HCT116 (cell line): ENCODE measurements around the gene ADK. TPM values are rescaled to one million over a fixed set of nuclear protein-coding genes. Genes with fewer than 3 reads are reported as not detected.

Source experiments
- ATAC-seq: fragments of 200-7000 bp; cut with Tn5 transposase; 2 replicates; pipeline ENCODE4 v1.9.1; 2020; ENCODE audit warnings: mild to moderate bottlenecking, moderate library complexity
- BruUV-seq: library from RNA; stranded (reverse); fragments of 400-500 nt; replicated peaks from 2 replicates; lab custom pipeline; 2021; lab: Mats Ljungman, UMichigan
- CTCF ChIA-PET: fragments of 300-600 bp; sonication (Branson Sonifier 250); formaldehyde crosslinking; loops from one replicate; lab custom pipeline; 2021; ENCODE audit warnings: antibody characterized with exemption; lab: Charles Lee
- POLR2A ChIA-PET: fragments of 300-600, 350-600 bp; sonication (Branson Sonifier 250); formaldehyde crosslinking; loops from one replicate; lab custom pipeline; 2021; ENCODE audit warnings: antibody characterized with exemption; lab: Charles Lee
- RAD21 ChIA-PET, 2 experiments: fragments of 300-600 bp; sonication (Branson Sonifier 250); formaldehyde crosslinking; loops; one replicate each; lab custom pipeline; 2023; ENCODE audit warnings: low total read pairs in 2 of 2; ENCODE audit not compliant: uncharacterized antibody in 2 of 2, unreplicated experiment in 2 of 2, low non-redundant PET in 1 of 2; lab: Charles Lee
- DNase-seq: peaks from one replicate; pipeline ENCODE4 v3.0.0-alpha.2; 2010; ENCODE audit warnings: low read depth, low spot score
- H2AFZ ChIP-seq: fragments of 200-600 bp; shearing (Covaris generic), sonication (generic); 2 replicates; pipeline ENCODE4 v1.6.1; 2017; ENCODE audit warnings: low read depth, mixed run types, mixed read lengths, antibody characterized with exemption, low read length; ENCODE audit not compliant: poor library complexity, severe bottlenecking
- H3K27ac ChIP-seq: 2 replicates; pipeline ENCODE4 v1.5.1; 2012; ENCODE audit warnings: low read depth, low read length
- H3K27me3 ChIP-seq: fragments of 200-600 bp; sonication (generic); 2 replicates; pipeline ENCODE4 v1.6.1; 2016; ENCODE audit warnings: mixed run types, low read length, mixed read lengths; ENCODE audit not compliant: insufficient read depth
- H3K36me3 ChIP-seq, 2 experiments: fragments of 200-500 bp in 1 of 2; fragments of 200-600 bp in 1 of 2; sonication (Bioruptor generic) in 1 of 2; sonication (generic) in 1 of 2; 2 replicates each; pipeline versions ENCODE4 v1.5.1 to v1.6.1; 2014 to 2016; ENCODE audit warnings: low read length in 2 of 2, inconsistent platforms in 1 of 2, mixed read lengths in 1 of 2, mixed run types in 1 of 2; ENCODE audit not compliant: insufficient read depth in 2 of 2, control insufficient read depth in 1 of 2
- H3K4me1 ChIP-seq, 2 experiments: fragments of 200-600 bp in 1 of 2; sonication (generic) in 1 of 2; 2 replicates each; pipeline versions ENCODE4 v1.5.1 to v1.6.1; 2012 to 2017; ENCODE audit warnings: low read length in 2 of 2, inconsistent platforms in 1 of 2, mild to moderate bottlenecking in 1 of 2, mixed read lengths in 1 of 2, mixed run types in 1 of 2, moderate library complexity in 1 of 2; ENCODE audit not compliant: insufficient read depth in 2 of 2, control insufficient read depth in 1 of 2
- H3K4me2 ChIP-seq: fragments of 200-600 bp; sonication (generic); 2 replicates; pipeline ENCODE4 v1.6.1; 2017; ENCODE audit warnings: mixed run types, low read length, mixed read lengths
- H3K4me3 ChIP-seq, 2 experiments: fragments of 200-600 bp in 1 of 2; sonication (generic) in 1 of 2; replicated peaks in 1 of 2; 2 replicates each; pipeline ENCODE4 v1.5.1; 2011 to 2016; ENCODE audit warnings: low read length in 2 of 2, control low read depth in 1 of 2, low read depth in 1 of 2, mild to moderate bottlenecking in 1 of 2, mixed read lengths in 1 of 2, mixed run types in 1 of 2
- H3K79me2 ChIP-seq: fragments of 200-600 bp; sonication (generic); 2 replicates; pipeline ENCODE4 v1.6.1; 2017; ENCODE audit warnings: mild to moderate bottlenecking, mixed run types, low read length, moderate library complexity, mixed read lengths; ENCODE audit not compliant: insufficient read depth
- H3K9ac ChIP-seq: fragments of 200-600 bp; sonication (generic); 2 replicates; pipeline ENCODE4 v1.6.1; 2016; ENCODE audit warnings: low read length, mixed read lengths
- H3K9me2 ChIP-seq: fragments of 200-600 bp; sonication (generic), shearing (Covaris generic); 2 replicates; pipeline ENCODE4 v1.6.1; 2017; ENCODE audit warnings: mixed run types, mild to moderate bottlenecking, moderate library complexity; ENCODE audit not compliant: insufficient read depth
- H3K9me3 ChIP-seq, 2 experiments: fragments of 200-500 bp in 1 of 2; fragments of 200-600 bp in 1 of 2; sonication (Bioruptor generic) in 1 of 2; sonication (generic) in 1 of 2; 2 replicates each; pipeline ENCODE4 v1.6.1; 2014 to 2017; ENCODE audit warnings: low read length in 2 of 2, mixed read lengths in 2 of 2, inconsistent platforms in 1 of 2, low read depth in 1 of 2, mild to moderate bottlenecking in 1 of 2, mixed run types in 1 of 2, moderate library complexity in 1 of 2; ENCODE audit not compliant: control insufficient read depth in 1 of 2, insufficient read depth in 1 of 2
- H4K20me1 ChIP-seq: fragments of 200-600 bp; sonication (generic), shearing (Covaris generic); 2 replicates; pipeline ENCODE4 v1.6.1; 2017; ENCODE audit warnings: mixed run types, mild to moderate bottlenecking, moderate library complexity; ENCODE audit not compliant: insufficient read depth
- CBX3 ChIP-seq: IDR thresholded peaks from 2 replicates; pipeline ENCODE4 v1.6.1; 2012; ENCODE audit warnings: low read depth
- CEBPB ChIP-seq: IDR thresholded peaks from 2 replicates; pipeline ENCODE4 v1.6.1; 2012; ENCODE audit warnings: low read depth
- EGR1 ChIP-seq: IDR thresholded peaks from 2 replicates; pipeline ENCODE4 v1.6.1; 2012; ENCODE audit warnings: low read depth
- ELF1 ChIP-seq: IDR thresholded peaks from 2 replicates; pipeline ENCODE4 v1.6.1; 2012; ENCODE audit warnings: low read depth, borderline replicate concordance
- EZH2phosphoT487 ChIP-seq: fragments of 200-600 bp; IDR thresholded peaks from 2 replicates; pipeline ENCODE4 v1.6.1; 2018; ENCODE audit warnings: antibody characterized with exemption, borderline replicate concordance
- FOSL1 ChIP-seq: IDR thresholded peaks from 2 replicates; pipeline ENCODE4 v1.6.1; 2012; ENCODE audit warnings: low read depth
- JUND ChIP-seq: IDR thresholded peaks from 2 replicates; pipeline ENCODE4 v1.6.1; 2012
- POLR2A ChIP-seq: IDR thresholded peaks from 2 replicates; pipeline ENCODE4 v1.7.0; 2011; ENCODE audit warnings: borderline replicate concordance; ENCODE audit not compliant: insufficient read depth, insufficient read length; ENCODE audit errors: extremely low read depth
- POLR2AphosphoS5 ChIP-seq: IDR thresholded peaks from 2 replicates; pipeline ENCODE4 v1.6.1; 2011; ENCODE audit warnings: mild to moderate bottlenecking, low read depth, low read length, moderate library complexity
- RAD21 ChIP-seq: IDR thresholded peaks from 2 replicates; pipeline ENCODE4 v1.6.1; 2012; ENCODE audit warnings: low read depth, mild to moderate bottlenecking
- SIN3A ChIP-seq: IDR thresholded peaks from 2 replicates; pipeline ENCODE4 v1.6.1; 2012; ENCODE audit warnings: low read depth
- SP1 ChIP-seq: IDR thresholded peaks from 2 replicates; pipeline ENCODE4 v1.6.1; 2012; ENCODE audit warnings: low read depth
- TCF7L2 ChIP-seq: IDR thresholded peaks from 2 replicates; pipeline ENCODE4 v1.7.0; 2011; ENCODE audit warnings: borderline replicate concordance, inconsistent platforms; ENCODE audit not compliant: insufficient read depth, insufficient read length; ENCODE audit errors: extremely low read depth
- ZFX ChIP-seq: fragments of 450-650 bp; IDR thresholded peaks from 2 replicates; pipeline ENCODE4 v1.6.1; 2017
- ZNF274 ChIP-seq: fragments of 200-500 bp; sonication (Bioruptor generic); IDR thresholded peaks from 2 replicates; pipeline ENCODE4 v1.6.1; 2014; ENCODE audit warnings: mild to moderate bottlenecking, low read depth, low read length, inconsistent platforms
- intact Hi-C: fragments of 100-400 bp; cut with micrococcal nuclease; formaldehyde crosslinking; loops from 2 replicates; pipeline ENCODE4 v1.10.0; 2022
- total RNA-seq: library from RNA; stranded (reverse); gene quantifications from one replicate; pipeline ENCODE4 v1.2.1, GENCODE V29; 2021; ENCODE audit not compliant: unreplicated experiment
- TF ChIP-seq, protein P1 (sequence below): IDR thresholded peaks from 2 replicates; pipeline ENCODE4 v1.6.1; 2012
- TF ChIP-seq, protein P2 (sequence below): IDR thresholded peaks from 2 replicates; pipeline ENCODE4 v1.6.1; 2011; ENCODE audit warnings: mild to moderate bottlenecking, low read length, moderate library complexity; ENCODE audit not compliant: insufficient replicate concordance; ENCODE audit errors: extremely low read depth
- TF ChIP-seq, protein P3 (sequence below), 3 experiments: fragments of 200-600 bp in 1 of 3; sonication (generic) in 1 of 3; IDR thresholded peaks in 2 of 3; conservative IDR thresholded peaks in 1 of 3; 2 replicates each; pipeline ENCODE4 v1.5.1; 2012 to 2017; ENCODE audit warnings: low read depth in 2 of 3, low read length in 2 of 3, antibody characterized with exemption in 1 of 3, borderline replicate concordance in 1 of 3, control low read depth in 1 of 3, mild to moderate bottlenecking in 1 of 3, mixed read lengths in 1 of 3, mixed run types in 1 of 3, moderate library complexity in 1 of 3; ENCODE audit not compliant: insufficient read depth in 1 of 3
- TF ChIP-seq, protein P4 (sequence below): IDR thresholded peaks from 2 replicates; pipeline ENCODE4 v1.6.1; 2012; ENCODE audit warnings: low read depth

Gene ADK
- total RNA-seq, 1 experiment from 2014 or later, result 55.0 TPM

DNA sequence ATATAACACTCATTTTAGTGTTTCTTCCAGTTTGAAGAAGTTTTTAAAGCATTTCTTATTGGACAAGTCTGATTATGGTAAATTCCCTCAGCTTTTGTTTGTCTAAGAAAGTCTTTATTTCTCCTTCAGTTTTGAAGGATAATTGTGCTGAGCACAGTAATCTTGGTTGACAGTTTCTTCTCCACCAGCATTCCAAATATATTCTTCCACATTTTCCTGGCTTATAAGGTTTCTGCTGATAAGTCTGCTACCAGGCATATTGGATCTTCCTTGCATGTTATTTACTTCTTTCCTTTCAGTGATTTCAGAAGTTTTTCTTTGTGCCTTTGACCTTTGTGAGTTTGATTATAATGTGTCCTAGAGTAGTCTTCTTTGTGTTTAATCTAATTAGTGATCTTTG is 210.7 kb downstream of the ADK start:
- no peak overlapping the region for H3K27ac ChIP-seq
- CTCF ChIA-PET, result no interaction called here
- H3K9me2 ChIP-seq, result no peaks in the 10 kb centered on the region
- no peak for ATAC-seq
- BruUV-seq, result no TSS peak
- no peaks in the 10 kb centered on the region for H3K79me2 ChIP-seq
- no peak overlapping the region for H3K4me3 ChIP-seq
- no peak overlapping the region for H2AFZ ChIP-seq
- TF ChIP-seq, protein P1, sequence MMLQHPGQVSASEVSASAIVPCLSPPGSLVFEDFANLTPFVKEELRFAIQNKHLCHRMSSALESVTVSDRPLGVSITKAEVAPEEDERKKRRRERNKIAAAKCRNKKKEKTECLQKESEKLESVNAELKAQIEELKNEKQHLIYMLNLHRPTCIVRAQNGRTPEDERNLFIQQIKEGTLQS, result no peak
- TF ChIP-seq TCF7L2, result no peak
- TF ChIP-seq POLR2AphosphoS5, result no peak
- TF ChIP-seq, protein P2, sequence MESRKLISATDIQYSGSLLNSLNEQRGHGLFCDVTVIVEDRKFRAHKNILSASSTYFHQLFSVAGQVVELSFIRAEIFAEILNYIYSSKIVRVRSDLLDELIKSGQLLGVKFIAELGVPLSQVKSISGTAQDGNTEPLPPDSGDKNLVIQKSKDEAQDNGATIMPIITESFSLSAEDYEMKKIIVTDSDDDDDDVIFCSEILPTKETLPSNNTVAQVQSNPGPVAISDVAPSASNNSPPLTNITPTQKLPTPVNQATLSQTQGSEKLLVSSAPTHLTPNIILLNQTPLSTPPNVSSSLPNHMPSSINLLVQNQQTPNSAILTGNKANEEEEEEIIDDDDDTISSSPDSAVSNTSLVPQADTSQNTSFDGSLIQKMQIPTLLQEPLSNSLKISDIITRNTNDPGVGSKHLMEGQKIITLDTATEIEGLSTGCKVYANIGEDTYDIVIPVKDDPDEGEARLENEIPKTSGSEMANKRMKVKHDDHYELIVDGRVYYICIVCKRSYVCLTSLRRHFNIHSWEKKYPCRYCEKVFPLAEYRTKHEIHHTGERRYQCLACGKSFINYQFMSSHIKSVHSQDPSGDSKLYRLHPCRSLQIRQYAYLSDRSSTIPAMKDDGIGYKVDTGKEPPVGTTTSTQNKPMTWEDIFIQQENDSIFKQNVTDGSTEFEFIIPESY, result no peak
- TF ChIP-seq CEBPB, result no peak
- no peak for TF ChIP-seq SP1
- no peak for TF ChIP-seq EZH2phosphoT487
- no peak for TF ChIP-seq RAD21
- TF ChIP-seq ELF1, result no peak
- no peak for TF ChIP-seq EGR1
- no peak for TF ChIP-seq FOSL1
- TF ChIP-seq ZFX, result no peak
- TF ChIP-seq, protein P3, sequence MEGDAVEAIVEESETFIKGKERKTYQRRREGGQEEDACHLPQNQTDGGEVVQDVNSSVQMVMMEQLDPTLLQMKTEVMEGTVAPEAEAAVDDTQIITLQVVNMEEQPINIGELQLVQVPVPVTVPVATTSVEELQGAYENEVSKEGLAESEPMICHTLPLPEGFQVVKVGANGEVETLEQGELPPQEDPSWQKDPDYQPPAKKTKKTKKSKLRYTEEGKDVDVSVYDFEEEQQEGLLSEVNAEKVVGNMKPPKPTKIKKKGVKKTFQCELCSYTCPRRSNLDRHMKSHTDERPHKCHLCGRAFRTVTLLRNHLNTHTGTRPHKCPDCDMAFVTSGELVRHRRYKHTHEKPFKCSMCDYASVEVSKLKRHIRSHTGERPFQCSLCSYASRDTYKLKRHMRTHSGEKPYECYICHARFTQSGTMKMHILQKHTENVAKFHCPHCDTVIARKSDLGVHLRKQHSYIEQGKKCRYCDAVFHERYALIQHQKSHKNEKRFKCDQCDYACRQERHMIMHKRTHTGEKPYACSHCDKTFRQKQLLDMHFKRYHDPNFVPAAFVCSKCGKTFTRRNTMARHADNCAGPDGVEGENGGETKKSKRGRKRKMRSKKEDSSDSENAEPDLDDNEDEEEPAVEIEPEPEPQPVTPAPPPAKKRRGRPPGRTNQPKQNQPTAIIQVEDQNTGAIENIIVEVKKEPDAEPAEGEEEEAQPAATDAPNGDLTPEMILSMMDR (IDR thresholded peaks at IDR 0.05 in 2 of 3, conservative IDR thresholded peaks at IDR 0.05 in 1 of 3; ENCODE audit: borderline replicate concordance in 1 of 3, insufficient read depth in 1 of 3, low read depth in 2 of 3, low read length in 2 of 3), result no peak
- TF ChIP-seq, protein P4, sequence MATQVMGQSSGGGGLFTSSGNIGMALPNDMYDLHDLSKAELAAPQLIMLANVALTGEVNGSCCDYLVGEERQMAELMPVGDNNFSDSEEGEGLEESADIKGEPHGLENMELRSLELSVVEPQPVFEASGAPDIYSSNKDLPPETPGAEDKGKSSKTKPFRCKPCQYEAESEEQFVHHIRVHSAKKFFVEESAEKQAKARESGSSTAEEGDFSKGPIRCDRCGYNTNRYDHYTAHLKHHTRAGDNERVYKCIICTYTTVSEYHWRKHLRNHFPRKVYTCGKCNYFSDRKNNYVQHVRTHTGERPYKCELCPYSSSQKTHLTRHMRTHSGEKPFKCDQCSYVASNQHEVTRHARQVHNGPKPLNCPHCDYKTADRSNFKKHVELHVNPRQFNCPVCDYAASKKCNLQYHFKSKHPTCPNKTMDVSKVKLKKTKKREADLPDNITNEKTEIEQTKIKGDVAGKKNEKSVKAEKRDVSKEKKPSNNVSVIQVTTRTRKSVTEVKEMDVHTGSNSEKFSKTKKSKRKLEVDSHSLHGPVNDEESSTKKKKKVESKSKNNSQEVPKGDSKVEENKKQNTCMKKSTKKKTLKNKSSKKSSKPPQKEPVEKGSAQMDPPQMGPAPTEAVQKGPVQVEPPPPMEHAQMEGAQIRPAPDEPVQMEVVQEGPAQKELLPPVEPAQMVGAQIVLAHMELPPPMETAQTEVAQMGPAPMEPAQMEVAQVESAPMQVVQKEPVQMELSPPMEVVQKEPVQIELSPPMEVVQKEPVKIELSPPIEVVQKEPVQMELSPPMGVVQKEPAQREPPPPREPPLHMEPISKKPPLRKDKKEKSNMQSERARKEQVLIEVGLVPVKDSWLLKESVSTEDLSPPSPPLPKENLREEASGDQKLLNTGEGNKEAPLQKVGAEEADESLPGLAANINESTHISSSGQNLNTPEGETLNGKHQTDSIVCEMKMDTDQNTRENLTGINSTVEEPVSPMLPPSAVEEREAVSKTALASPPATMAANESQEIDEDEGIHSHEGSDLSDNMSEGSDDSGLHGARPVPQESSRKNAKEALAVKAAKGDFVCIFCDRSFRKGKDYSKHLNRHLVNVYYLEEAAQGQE, result no peak
- no peak for TF ChIP-seq CBX3
- no peak for TF ChIP-seq JUND
- no peak for TF ChIP-seq ZNF274
- TF ChIP-seq SIN3A, result no peak
- no peak for TF ChIP-seq POLR2A
- TF ChIP-seq, all 23 proteins: peak for 0
- no peak overlapping the region for H3K4me2 ChIP-seq
- 0 out of 4 replicates have a peak, but pooled peaks cover 0 to 5% of the 10 kb centered on the region in 2 experiments for H3K9me3 ChIP-seq
- no peaks in the 10 kb centered on the region for H3K27me3 ChIP-seq
- no peak overlapping the region for H3K9ac ChIP-seq
- intact Hi-C loops, result no loop called here
- H3K4me1 ChIP-seq, result peaks cover 3 to 10% of the 10 kb centered on the region in 2 experiments; a peak in 3 of 4 replicates
- POLR2A ChIA-PET, result no interaction called here
- no peaks in the 10 kb centered on the region for H4K20me1 ChIP-seq
- H3K36me3 ChIP-seq, result no peaks in the 10 kb centered on the region; a peak in 1 of 4 replicates
- RAD21 ChIA-PET, result no interaction called here
- no peak for DNase-seq
